Tibial nerve (tissue), 4 donors: Measurements from ENCODE around the gene DNAAF5.

Experiments used
- EP300 ChIP-seq, 2 donors: sonication (generic); formaldehyde crosslinking; IDR thresholded peaks; one replicate each; pipeline ENCODE4 v1.6.1; 2017; ENCODE audit warnings: antibody characterized with exemption in 2 of 2, mild to moderate bottlenecking in 1 of 2
- POLR2A ChIP-seq, 2 donors: fragments of 450-650 bp; IDR thresholded peaks; one replicate each; pipeline ENCODE4 v1.6.1; 2017; ENCODE audit warnings: antibody characterized with exemption in 2 of 2, mild to moderate bottlenecking in 2 of 2, moderate library complexity in 2 of 2
- TF ChIP-seq, protein P1 (sequence below), 5 experiments: fragments of 200-600 bp in 3 of 5; fragments of 450-650 bp in 2 of 5; sonication (generic) in 3 of 5; IDR thresholded peaks; one replicate each; pipeline ENCODE4 v1.5.1; 2016 to 2019; ENCODE audit warnings: antibody characterized with exemption in 5 of 5, mild to moderate bottlenecking in 3 of 5, moderate library complexity in 2 of 5

DNA sequence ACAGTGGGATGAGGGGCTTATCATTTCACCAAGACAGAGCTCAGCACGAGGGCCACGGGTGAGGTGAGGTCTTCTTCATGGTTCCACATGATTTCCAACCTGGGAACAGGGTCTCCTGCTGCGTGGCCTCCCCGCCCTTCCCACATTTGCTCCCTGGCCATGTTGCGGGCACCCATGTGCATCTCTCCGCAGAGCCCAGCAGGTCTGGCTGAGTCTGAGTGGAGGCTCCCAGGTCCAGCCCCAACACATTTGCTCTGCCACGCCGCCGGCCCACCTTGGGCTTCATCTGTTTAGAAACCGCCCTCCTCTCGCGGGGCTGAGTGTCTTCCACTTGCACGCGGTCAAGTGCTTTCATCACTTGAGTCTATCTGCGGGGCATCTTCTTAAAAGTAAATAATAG is 15.4 kb downstream of the DNAAF5 start:
- TF ChIP-seq, protein P1, sequence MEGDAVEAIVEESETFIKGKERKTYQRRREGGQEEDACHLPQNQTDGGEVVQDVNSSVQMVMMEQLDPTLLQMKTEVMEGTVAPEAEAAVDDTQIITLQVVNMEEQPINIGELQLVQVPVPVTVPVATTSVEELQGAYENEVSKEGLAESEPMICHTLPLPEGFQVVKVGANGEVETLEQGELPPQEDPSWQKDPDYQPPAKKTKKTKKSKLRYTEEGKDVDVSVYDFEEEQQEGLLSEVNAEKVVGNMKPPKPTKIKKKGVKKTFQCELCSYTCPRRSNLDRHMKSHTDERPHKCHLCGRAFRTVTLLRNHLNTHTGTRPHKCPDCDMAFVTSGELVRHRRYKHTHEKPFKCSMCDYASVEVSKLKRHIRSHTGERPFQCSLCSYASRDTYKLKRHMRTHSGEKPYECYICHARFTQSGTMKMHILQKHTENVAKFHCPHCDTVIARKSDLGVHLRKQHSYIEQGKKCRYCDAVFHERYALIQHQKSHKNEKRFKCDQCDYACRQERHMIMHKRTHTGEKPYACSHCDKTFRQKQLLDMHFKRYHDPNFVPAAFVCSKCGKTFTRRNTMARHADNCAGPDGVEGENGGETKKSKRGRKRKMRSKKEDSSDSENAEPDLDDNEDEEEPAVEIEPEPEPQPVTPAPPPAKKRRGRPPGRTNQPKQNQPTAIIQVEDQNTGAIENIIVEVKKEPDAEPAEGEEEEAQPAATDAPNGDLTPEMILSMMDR (IDR thresholded peaks at IDR 0.05), result no peak
- TF ChIP-seq POLR2A (IDR thresholded peaks at IDR 0.05) (no peak), EP300 (IDR thresholded peaks at IDR 0.05) (no peak)
